GF-D8 (cell line): ENCODE data around the gene RC3H1.
"Not testable (repeated sequence)": the region's sequence is repeated elsewhere in the genome, so short reads cannot be mapped to it uniquely, and the experiment has no call there.

Source experiments
- DNase-seq: peaks from one replicate; lab custom pipeline; 2025; lab: John Stamatoyannopoulos, UW

RC3H1 gene, protein sequence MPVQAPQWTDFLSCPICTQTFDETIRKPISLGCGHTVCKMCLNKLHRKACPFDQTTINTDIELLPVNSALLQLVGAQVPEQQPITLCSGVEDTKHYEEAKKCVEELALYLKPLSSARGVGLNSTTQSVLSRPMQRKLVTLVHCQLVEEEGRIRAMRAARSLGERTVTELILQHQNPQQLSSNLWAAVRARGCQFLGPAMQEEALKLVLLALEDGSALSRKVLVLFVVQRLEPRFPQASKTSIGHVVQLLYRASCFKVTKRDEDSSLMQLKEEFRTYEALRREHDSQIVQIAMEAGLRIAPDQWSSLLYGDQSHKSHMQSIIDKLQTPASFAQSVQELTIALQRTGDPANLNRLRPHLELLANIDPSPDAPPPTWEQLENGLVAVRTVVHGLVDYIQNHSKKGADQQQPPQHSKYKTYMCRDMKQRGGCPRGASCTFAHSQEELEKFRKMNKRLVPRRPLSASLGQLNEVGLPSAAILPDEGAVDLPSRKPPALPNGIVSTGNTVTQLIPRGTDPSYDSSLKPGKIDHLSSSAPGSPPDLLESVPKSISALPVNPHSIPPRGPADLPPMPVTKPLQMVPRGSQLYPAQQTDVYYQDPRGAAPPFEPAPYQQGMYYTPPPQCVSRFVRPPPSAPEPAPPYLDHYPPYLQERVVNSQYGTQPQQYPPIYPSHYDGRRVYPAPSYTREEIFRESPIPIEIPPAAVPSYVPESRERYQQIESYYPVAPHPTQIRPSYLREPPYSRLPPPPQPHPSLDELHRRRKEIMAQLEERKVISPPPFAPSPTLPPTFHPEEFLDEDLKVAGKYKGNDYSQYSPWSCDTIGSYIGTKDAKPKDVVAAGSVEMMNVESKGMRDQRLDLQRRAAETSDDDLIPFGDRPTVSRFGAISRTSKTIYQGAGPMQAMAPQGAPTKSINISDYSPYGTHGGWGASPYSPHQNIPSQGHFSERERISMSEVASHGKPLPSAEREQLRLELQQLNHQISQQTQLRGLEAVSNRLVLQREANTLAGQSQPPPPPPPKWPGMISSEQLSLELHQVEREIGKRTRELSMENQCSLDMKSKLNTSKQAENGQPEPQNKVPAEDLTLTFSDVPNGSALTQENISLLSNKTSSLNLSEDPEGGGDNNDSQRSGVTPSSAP

GRCh38 chr1:174022080-174022975 lies at the start of gene RC3H1:
RC3H1 (minus strand) TSS chr1:174022357; CDS start chr1:173992985, 29,372 bp downstream.
- DNase-seq: peak; percentile 77

DNA sequence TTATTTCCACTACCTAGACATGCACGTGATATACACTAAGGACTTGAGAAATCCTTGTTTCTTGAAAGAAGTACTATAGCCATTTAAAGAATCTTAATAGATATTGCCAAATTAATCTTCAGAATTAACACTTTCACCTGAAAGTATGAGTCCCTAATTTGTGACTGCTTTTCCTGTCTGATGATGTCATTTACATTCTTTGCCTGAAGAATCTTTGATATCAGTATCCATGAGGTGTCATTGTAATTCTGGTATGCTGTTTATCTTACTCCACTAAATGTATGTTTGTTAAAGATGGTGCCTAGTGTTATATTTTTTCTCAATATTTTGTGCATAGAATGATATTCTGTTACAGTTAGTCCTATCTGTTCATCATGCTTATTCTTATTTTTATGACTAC lies 48.5 kb upstream of the RC3H1 start:
- no peak for DNase-seq

GRCh38 chr1:174068000-174068399 lies 45.8 kb upstream of the RC3H1 start:
- DNase-seq: no peak

DNA sequence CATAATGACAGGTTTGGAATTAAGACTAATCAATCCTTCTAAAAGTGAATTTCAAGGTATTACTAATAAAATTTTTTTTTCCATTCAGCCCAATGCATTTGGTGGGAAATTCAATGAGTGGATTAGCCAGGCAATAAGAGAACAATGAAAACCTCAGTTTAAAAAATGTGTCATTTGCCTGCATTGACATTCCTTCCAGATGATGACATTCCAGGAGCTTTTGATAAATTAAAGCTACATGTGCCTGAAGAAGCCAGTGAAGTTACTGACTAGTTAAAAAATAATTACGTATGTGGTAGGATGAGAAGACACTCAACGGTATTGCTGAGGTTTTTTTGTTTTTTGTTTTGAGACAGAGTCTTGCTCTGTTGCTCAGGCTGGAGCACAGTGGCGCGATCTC lies 37.9 kb upstream of the RC3H1 start:
- DNase-seq: no peak

GRCh38 chr1:174058624-174059023 lies 36.5 kb upstream of the RC3H1 start:
- DNase-seq: no peak

DNA sequence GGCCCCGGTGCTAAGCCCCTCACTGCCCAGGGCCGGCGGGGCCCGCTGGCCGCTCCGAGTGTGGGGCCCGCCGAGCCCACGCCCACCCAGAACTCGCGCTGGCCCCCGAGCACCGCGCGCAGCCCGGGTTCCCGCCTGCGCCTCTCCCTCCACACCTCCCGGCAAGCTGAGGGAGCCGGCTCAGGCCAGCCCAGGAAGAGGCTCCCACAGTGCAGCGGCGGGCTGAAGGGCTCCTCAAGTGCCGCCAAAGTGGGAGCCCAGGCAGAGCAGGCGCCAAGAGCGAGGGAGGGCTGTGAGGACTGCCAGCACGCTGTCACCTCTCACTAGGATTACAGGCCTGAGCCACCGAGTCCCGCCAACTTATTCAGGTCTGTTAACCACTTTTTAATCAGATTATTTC lies 34.5 kb upstream of the RC3H1 start:
- not testable (repeated sequence) for DNase-seq

DNA sequence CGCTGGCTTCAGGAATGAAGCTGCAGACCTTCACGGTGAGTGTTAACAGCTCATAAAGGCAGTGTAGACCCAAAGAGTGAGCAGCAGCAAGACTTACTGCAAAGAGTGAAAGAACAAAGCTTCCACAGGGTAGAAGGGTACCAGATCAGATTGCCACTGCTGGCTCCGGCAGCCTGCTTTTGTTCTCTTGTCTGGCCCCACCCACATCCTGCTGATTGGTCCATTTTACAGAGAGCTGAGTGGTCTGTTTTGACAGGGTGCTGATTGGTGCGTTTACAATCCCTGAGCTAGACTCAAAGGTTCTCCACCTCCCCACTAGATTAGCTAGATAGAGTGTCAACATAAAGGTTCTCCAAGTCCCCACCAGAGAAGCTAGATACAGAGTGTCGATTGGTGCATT lies 33.6 kb upstream of the RC3H1 start:
- not testable (repeated sequence) for DNase-seq

DNA sequence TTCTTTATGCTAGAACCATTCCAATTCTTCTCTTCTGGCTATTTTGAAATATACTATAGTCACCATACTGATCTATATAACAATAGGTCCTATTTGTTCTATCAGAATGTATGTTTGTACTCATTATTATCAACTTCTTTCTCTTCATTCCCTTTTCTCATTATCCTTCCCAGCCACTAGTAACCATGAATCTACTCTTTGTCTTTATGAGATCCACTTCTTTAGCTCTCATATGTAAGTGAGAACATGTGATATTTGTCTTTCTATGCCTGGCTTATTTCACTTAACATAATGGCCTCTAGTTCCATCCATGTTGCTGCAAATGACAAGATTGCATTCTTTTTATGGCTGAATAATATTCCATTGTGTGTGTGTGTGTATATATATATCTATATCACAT lies 31.7 kb upstream of the RC3H1 start:
- DNase-seq: no peak

- DNase-seq: no peak
Observed at GRCh38 chr1:174052621-174053020, 30.5 kb upstream of the RC3H1 start.

GRCh38 chr1:174051956-174052355 lies 29.8 kb upstream of the RC3H1 start:
- no peak for DNase-seq

DNA sequence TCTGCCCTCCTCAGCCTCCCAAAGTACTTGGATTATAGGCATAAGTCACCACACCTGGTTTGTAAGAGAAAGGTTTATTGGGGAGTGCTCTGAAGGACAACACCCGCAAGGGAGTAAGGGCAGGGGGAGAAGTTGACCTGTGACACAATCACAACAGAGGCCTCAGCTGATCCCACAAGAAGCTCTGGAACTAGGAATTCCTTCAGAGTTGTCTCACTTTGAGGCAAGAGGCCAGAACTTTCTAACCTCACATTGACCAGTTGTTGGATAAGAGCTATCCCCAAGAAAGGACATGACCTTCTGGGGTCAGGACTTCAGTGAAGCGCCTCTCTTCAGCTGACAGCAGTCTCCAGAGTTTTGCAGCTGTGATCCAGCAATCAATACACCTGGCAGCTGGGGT lies 27.4 kb upstream of the RC3H1 start:
- no peak for DNase-seq

DNA sequence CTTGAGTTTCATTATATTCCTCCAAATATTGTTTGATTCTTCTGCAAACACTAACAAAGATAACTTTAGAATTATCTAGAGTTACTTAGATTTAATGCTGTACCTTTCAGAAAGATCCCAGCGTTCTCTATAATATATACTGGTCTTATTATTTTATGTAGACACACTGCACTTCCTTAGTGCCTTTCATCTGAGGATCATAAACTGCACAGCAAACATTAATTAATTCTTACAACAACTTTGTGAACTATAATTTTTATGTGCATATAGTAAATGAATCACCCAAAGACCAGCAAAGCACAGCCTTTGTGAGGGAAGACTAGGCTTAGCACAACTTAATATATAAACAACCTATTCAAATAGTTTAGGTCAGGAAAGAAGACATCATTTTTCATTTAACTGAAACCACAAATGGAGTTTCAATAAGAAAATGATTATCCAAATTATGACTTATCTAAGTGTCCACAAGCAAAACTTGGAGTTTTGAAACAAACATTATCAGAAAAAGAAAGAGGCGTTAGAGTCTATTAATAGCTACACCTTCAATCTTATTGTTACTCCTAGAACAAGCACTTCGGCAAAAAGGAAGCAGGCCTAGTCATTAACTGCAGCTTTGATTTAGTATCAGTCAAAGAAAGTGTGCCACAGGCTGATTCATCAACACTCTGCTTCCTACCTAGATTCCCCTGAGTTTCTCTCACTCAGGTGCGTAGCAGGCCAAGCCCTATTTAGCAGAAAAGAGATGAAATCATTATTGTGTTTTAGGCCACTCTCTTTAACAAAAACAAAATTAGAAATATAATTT lies 22.5 kb upstream of the RC3H1 start:
- no peak for DNase-seq

DNA sequence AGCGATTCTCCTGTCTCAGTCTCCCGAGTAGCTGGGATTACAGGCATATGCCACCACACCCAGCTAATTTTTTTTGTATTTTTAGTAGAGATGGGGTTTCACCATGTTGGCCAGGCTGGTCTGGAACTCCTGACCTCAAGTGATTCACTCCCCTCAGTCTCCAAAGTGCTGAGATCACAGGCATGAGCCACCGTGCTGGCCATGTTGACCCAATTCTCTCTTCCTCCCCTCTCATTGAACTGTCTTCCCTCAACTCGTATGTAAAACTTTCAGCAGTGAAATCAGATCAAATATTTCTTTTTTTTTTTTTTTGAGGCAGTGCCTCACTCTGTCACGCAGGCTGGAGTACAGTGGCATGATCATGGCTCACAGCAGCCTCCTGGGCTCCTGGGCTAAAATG lies 20.4 kb upstream of the RC3H1 start:
- not testable (repeated sequence) for DNase-seq

DNA sequence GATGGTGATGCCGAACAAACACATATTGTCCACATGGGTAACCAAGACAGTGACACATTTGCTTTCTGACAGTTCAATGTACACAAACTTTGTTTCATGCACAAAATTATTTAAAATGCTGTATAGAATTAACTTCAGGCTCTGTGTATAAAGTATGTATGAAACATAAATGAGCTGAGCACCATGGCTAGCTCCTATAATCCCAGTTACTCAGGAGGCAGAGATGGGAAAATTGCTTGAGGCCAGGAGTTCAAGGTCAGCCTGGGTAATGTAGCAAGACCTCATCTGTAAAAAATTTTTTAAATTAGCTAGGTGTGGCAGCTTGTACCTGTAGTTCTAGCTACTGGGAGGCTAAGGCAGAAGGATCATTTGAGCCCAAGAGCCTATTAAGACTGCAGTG lies 19.2 kb upstream of the RC3H1 start:
- no peak for DNase-seq

GRCh38 chr1:174040387-174040786 lies 18.2 kb upstream of the RC3H1 start:
- DNase-seq: no peak

DNA sequence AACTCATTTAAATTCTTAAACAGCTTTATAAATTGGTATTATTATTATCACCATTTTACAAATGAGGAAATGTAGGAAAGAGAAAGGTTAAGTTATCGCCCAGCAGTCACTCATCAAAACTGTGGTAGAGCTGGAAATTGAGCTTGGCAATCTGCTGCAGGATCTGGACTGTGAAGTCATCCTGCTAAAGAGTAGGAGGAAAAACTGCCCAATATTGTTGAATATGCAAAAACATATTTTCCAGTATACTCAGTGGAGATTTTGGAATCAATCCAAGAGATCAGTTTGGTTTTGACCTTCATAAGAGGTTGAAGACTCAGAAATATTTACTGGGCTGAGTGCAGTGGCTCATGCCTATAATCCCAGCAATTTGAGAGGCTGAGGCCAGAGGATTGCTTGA lies 16.9 kb upstream of the RC3H1 start:
- DNase-seq: no peak

- no peak for DNase-seq
Observed at GRCh38 chr1:174036798-174037197, 14.6 kb upstream of the RC3H1 start.

DNA sequence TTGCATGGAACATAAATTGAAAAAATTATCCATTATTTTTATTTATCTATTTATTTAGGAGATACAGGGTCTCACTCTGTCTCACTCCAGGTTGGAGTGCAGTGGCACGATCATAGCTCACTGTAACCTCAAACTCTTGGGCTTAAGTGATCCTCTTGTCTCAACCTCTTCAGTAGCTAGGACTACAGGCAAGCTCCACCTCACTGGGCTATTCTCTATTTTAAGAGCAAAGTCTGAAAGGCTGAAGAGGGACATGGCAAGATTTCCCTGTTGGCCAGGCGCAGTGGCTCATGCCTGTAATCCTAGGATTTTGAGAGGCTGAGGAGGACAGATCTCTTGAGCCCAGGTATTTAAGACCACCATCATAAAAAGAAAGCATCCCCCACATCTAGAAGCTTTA lies 14.0 kb upstream of the RC3H1 start:
- DNase-seq: no peak

- DNase-seq: no peak
Observed at GRCh38 chr1:174032671-174033222, 10.6 kb upstream of the RC3H1 start.

- DNase-seq: no peak
Observed at GRCh38 chr1:174031099-174031498, 8.9 kb upstream of the RC3H1 start.
